ENCODE measurements around the gene GCNA.

Gene GCNA

DNA sequence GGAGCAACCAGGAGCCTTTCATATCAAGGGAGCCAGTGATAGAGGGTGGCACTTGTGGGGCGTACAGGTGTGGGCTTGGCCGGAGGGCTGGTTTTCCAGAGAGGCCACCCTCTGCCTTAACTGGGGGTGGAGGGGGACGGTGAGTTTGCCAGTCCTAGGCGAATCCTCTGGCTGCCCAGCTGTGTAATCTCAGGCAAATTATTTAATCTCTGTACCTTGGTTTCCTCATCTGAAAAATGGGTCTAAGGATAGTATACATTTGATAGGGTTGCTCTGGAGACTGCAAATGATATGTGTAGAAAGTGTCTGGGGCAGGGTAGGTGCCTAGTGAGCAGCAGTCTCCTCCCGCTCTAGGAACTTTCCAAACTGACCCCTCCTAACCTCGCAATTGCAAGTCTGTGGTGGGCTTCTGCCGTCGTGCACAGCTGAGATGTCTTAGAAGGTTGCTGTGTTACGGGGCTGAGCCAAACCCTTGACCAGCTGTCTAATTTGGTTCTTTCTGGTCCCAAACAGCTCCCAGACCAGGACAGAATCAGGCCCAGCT is 43.9 kb downstream of the GCNA start:
- no peaks in the 10 kb centered on the region for H3K4me1 ChIP-seq (ENCODE audit: control insufficient read depth, insufficient read depth, low read length)
- H3K27me3 ChIP-seq (ENCODE audit: control insufficient read depth, insufficient read depth, low read length, poor library complexity, severe bottlenecking) = no peaks in the 10 kb centered on the region
- H3K9me3 ChIP-seq (ENCODE audit: control insufficient read depth, low read length) = no peaks in the 10 kb centered on the region
- H3K27ac ChIP-seq (ENCODE audit: insufficient read depth, low read depth, low read length, poor library complexity, severe bottlenecking) = no peak overlapping the region
- no peaks in the 10 kb centered on the region for H3K36me3 ChIP-seq (ENCODE audit: control insufficient read depth, insufficient read depth, low read length)
- WGBS, 2 experiments = 94 to 95% methylated on average over 9 of the region's 9 CpGs
- no peak overlapping the region for H3K4me3 ChIP-seq (ENCODE audit: insufficient read depth, low read depth, low read length)

DNA sequence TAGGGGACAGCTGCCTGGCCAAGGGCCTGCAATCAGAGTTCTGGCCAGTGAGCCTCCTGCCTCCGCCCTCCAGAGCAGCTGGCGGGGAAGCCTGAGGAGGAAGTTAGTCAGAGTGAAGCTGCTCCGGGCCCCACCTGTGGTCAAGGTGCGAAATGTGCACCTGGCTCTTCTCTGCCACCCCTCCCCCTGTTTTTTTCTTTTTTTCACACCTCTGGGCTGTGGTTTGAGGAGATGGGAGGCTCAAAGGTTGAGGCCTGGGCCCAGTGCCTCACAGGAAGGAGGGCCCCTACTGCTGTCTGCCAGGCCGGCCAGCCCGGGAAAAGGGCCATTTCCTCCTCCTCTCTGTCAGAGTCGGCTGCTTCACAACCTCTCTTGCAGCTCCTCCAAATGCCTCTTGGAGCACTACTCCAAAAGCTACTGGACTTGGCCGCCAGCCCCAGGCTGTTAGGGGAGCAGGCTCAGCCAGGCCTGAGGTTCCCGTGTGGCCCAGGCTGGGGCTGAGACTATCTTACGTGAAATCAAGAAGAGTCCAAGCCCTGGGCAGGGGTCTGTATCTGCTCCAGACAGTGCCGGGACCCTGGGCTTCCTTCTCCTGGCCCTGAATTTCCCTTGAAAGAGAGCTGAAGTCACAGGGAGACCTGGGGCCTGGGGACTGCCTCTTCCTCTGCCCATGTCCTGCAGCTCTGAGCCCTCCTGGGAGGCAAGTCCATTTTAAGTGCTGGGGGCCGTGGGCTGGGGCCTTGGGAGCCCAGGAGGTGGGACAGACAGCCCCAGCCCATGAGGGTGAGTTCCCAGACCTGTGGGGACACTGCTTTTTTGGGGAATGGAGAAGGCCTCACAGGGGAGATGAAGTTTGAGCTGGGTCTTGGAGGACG is 44.6 kb downstream of the GCNA start:
- Histone ChIP-seq H3K36me3 (ENCODE audit: control insufficient read depth, insufficient read depth, low read length) (no peaks in the 10 kb centered on the region), H3K27me3 (ENCODE audit: control insufficient read depth, insufficient read depth, low read length, poor library complexity, severe bottlenecking) (no peaks in the 10 kb centered on the region), H3K4me1 (ENCODE audit: control insufficient read depth, insufficient read depth, low read length) (no peaks in the 10 kb centered on the region), H3K9me3 (ENCODE audit: control insufficient read depth, low read length) (no peaks in the 10 kb centered on the region), H3K27ac (ENCODE audit: insufficient read depth, low read depth, low read length, poor library complexity, severe bottlenecking) (no peak overlapping the region), H3K4me3 (ENCODE audit: insufficient read depth, low read depth, low read length) (no peak overlapping the region)
- WGBS, 2 experiments = 65 to 71% methylated on average over 11 to 13 of the region's 13 CpGs

DNA sequence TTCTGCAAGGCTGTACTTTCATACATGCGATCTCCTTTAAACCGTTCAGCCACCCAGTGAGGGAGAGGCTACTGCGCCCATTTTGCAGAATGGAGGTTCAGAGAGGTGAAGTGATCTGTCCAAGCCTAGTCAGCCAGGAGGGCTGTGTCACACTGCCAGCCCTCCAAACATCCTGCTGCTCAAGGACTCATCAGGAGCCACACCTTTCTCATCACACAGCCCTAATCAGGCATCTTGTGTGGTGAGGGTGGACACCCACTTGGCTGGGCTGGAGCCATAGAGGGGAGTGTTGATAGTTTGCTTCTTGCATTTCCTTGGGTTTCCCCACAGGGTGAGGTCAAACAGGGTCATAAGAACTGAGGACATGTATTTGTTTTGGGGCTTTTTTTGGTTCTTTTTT is 45.5 kb downstream of the GCNA start:
- no peaks in the 10 kb centered on the region for H3K36me3 ChIP-seq (ENCODE audit: control insufficient read depth, insufficient read depth, low read length)
- no peak overlapping the region for H3K4me3 ChIP-seq (ENCODE audit: insufficient read depth, low read depth, low read length)
- WGBS, 2 experiments = 96 to 100% methylated on average over 3 of the region's 3 CpGs
- no peak overlapping the region for H3K27ac ChIP-seq (ENCODE audit: insufficient read depth, low read depth, low read length, poor library complexity, severe bottlenecking)
- H3K27me3 ChIP-seq (ENCODE audit: control insufficient read depth, insufficient read depth, low read length, poor library complexity, severe bottlenecking) = no peaks in the 10 kb centered on the region
- H3K4me1 ChIP-seq (ENCODE audit: control insufficient read depth, insufficient read depth, low read length) = no peaks in the 10 kb centered on the region
- H3K9me3 ChIP-seq (ENCODE audit: control insufficient read depth, low read length) = no peaks in the 10 kb centered on the region

DNA sequence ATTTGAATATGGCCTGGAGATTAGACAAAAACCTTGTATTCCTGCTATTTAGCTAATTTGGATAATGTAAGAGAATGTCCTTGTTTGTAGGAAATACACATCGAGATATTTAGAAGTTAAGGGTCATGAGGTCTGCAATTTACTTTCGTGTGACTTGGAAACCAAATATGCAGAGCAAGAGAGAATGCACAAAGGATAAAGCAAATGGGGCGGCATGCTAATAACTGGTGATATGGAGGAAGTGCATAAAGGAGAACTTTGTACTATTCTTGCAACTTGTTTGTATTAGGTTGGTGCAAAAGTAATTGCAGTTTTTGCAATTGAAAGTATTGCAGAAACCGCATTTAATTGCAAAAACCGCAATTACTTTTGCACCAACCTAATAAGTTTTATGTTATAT is 47.2 kb downstream of the GCNA start:
- Histone ChIP-seq H3K4me3 (ENCODE audit: insufficient read depth, low read depth, low read length) (no peak overlapping the region), H3K27me3 (ENCODE audit: control insufficient read depth, insufficient read depth, low read length, poor library complexity, severe bottlenecking) (no peaks in the 10 kb centered on the region), H3K4me1 (ENCODE audit: control insufficient read depth, insufficient read depth, low read length) (no peaks in the 10 kb centered on the region), H3K9me3 (ENCODE audit: control insufficient read depth, low read length) (no peaks in the 10 kb centered on the region), H3K36me3 (ENCODE audit: control insufficient read depth, insufficient read depth, low read length) (no peaks in the 10 kb centered on the region), H3K27ac (ENCODE audit: insufficient read depth, low read depth, low read length, poor library complexity, severe bottlenecking) (no peak overlapping the region)
- 96 to 99% methylated on average over 5 of the region's 5 CpGs for WGBS, 2 experiments

DNA sequence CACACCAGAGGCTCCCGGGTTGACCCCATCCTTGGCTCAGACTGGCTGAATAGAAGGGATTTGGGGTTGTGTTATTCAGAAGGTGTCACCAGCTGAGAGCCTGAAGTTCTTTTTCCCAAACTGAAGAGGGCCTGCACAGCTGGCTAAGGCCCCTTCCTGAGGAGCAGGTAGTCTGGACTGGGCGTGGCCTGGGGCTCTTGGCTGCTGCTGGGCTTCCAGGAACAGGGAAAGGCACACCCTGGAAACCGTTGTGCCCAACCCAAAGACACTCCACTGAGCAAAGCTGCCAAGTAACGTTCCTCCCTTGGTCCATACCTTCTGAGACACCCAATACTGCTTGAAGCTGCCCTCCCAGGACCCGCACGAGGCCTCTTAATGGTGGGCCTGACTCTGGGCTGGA is 48.3 kb downstream of the GCNA start:
- no peaks in the 10 kb centered on the region for H3K36me3 ChIP-seq (ENCODE audit: control insufficient read depth, insufficient read depth, low read length)
- H3K4me3 ChIP-seq (ENCODE audit: insufficient read depth, low read depth, low read length) = no peak overlapping the region
- H3K4me1 ChIP-seq (ENCODE audit: control insufficient read depth, insufficient read depth, low read length) = no peaks in the 10 kb centered on the region
- no peaks in the 10 kb centered on the region for H3K27me3 ChIP-seq (ENCODE audit: control insufficient read depth, insufficient read depth, low read length, poor library complexity, severe bottlenecking)
- 81 to 85% methylated on average over 6 of the region's 6 CpGs for WGBS, 2 experiments
- no peak overlapping the region for H3K27ac ChIP-seq (ENCODE audit: insufficient read depth, low read depth, low read length, poor library complexity, severe bottlenecking)
- no peaks in the 10 kb centered on the region for H3K9me3 ChIP-seq (ENCODE audit: control insufficient read depth, low read length)

DNA sequence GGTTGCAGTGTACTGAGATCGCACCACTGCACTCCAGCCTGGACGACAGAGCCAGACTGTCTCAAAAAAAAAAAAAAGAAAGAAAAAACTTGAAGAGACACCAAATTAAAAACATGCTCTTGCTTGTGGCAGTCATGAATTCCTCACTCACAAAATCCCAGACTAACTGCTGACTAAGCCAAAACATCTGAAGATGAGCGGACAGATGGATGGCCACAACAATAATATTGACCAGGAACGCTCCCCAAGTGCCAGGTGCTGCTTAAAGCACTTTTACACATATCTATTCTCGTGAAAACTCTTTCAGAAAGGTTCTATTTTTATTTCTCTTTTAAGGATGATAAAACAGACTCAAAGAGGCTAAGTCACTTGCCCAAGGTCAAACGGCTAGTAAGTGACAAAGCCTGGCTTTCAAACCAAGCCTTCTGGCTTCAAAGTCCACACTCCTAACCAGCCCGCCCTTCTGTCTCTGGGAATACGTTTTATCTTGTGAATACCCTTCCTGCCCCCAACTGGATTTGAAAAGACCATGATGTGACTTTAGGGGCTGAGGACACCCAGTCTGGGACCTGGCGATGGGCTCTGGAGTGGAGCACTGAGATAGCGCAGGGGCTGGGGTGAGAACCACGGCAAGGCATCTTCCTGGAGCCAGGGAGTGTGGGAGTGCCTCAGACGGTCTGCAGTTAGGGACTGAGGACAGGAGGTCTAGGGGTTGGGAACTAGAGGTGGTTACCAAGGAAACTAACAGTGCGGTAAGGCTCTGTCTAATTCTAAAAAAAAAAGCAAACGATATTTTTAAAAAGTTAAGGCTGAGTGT is 49.6 kb downstream of the GCNA start:
- no peaks in the 10 kb centered on the region for H3K36me3 ChIP-seq (ENCODE audit: control insufficient read depth, insufficient read depth, low read length)
- H3K4me3 ChIP-seq (ENCODE audit: insufficient read depth, low read depth, low read length) = no peak overlapping the region
- H3K4me1 ChIP-seq (ENCODE audit: control insufficient read depth, insufficient read depth, low read length) = no peaks in the 10 kb centered on the region
- H3K27ac ChIP-seq (ENCODE audit: insufficient read depth, low read depth, low read length, poor library complexity, severe bottlenecking) = no peak overlapping the region
- H3K27me3 ChIP-seq (ENCODE audit: control insufficient read depth, insufficient read depth, low read length, poor library complexity, severe bottlenecking) = no peaks in the 10 kb centered on the region
- no peaks in the 10 kb centered on the region for H3K9me3 ChIP-seq (ENCODE audit: control insufficient read depth, low read length)
- WGBS, 2 experiments = 92 to 93% methylated on average over 14 of the region's 14 CpGs

DNA sequence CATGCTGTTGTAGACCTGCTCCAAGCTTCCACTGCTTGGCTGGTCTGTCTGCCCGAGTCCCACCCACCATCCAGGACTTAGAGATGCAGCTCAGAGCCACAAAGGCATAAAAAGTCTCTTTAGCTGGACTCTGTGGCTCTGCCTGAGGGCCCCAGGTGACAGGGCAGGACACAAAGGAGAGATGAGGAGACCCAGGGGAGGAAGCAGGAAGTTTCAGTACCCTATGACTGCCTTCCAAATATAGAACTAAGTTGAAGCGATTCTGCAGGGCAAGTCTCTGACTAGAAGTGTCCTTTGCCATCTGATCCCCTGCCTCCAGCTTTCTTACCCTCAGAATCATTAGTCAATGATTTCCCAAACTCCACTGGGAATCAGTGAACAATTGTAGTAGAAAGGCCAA is 51.2 kb downstream of the GCNA start:
- H3K27ac ChIP-seq (ENCODE audit: insufficient read depth, low read depth, low read length, poor library complexity, severe bottlenecking) = no peak overlapping the region
- no peak overlapping the region for H3K4me3 ChIP-seq (ENCODE audit: insufficient read depth, low read depth, low read length)
- no peaks in the 10 kb centered on the region for H3K4me1 ChIP-seq (ENCODE audit: control insufficient read depth, insufficient read depth, low read length)
- H3K36me3 ChIP-seq (ENCODE audit: control insufficient read depth, insufficient read depth, low read length) = no peaks in the 10 kb centered on the region
- WGBS, 2 experiments = 93 to 95% methylated on average over 2 of the region's 2 CpGs
- H3K9me3 ChIP-seq (ENCODE audit: control insufficient read depth, low read length) = no peaks in the 10 kb centered on the region
- no peaks in the 10 kb centered on the region for H3K27me3 ChIP-seq (ENCODE audit: control insufficient read depth, insufficient read depth, low read length, poor library complexity, severe bottlenecking)

DNA sequence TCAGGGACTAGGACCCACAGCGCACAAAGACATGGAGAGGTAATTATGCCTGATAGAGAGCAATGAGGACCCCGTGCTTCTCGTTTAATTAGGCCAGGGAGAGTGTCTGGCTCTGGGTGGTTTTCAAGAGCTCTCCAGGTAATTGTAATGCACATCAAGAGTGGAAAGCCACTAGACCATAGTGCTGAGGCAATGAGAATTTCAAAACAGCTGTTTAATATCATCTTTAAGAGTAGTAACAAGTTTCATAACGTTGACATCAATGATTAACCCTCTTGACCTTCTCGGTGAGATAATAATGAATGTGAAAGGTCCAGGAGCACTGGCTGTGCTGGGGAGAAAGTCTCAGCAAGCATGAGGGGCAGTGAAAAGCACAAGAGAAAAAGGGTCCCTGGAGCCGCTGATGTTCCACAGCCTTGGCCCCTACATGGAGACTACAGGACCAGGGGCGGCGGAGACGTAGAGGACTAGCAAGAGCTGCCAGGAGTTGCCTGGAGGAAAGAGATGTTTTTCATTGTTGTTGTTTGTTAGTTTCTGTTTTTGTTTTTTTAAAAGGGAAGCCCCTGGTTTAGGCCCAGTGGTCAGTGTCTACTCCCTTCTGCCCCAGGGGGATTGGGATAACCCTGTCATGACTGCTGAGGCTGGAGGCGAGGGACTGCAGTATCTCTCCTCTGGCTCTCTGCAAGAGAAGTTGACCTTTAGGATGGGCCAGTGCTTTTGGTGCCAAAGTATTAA is 54.9 kb downstream of the GCNA start:
- Histone ChIP-seq H3K4me3 (ENCODE audit: insufficient read depth, low read depth, low read length) (no peak overlapping the region), H3K4me1 (ENCODE audit: control insufficient read depth, insufficient read depth, low read length) (no peaks in the 10 kb centered on the region), H3K27me3 (ENCODE audit: control insufficient read depth, insufficient read depth, low read length, poor library complexity, severe bottlenecking) (no peaks in the 10 kb centered on the region), H3K27ac (ENCODE audit: insufficient read depth, low read depth, low read length, poor library complexity, severe bottlenecking) (no peak overlapping the region), H3K9me3 (ENCODE audit: control insufficient read depth, low read length) (no peaks in the 10 kb centered on the region), H3K36me3 (ENCODE audit: control insufficient read depth, insufficient read depth, low read length) (no peaks in the 10 kb centered on the region)
- WGBS, 2 experiments = 92% methylated on average over 10 of the region's 10 CpGs

DNA sequence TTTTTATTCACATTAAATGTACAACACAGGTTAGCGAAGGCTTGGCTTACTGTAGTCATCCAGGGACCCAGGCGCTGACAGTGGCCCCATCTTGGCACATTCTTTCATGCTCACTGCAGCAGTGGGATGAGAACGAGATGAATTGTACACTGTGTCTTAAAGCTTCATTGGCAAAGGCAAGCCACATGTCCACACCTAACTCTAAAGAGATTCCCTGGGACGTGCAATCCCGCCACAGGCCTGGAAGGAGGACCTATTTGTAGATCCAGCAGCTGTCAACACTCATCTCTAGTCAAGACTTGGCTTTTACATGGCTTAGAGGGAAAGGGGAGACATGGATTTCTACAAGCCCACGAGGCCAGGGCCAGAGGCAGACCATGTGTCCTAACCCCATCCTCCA is 56.1 kb downstream of the GCNA start:
- WGBS, 2 experiments = 92 to 97% methylated on average over 6 of the region's 6 CpGs

More for the DNA sequence above, 56.1 kb downstream of the GCNA start:
- H3K27me3 ChIP-seq (ENCODE audit: control insufficient read depth, insufficient read depth, low read length, poor library complexity, severe bottlenecking) = no peaks in the 10 kb centered on the region
- no peaks in the 10 kb centered on the region for H3K36me3 ChIP-seq (ENCODE audit: control insufficient read depth, insufficient read depth, low read length)
- no peak overlapping the region for H3K4me3 ChIP-seq (ENCODE audit: insufficient read depth, low read depth, low read length)
- no peak overlapping the region for H3K27ac ChIP-seq (ENCODE audit: insufficient read depth, low read depth, low read length, poor library complexity, severe bottlenecking)
- no peaks in the 10 kb centered on the region for H3K9me3 ChIP-seq (ENCODE audit: control insufficient read depth, low read length)
- H3K4me1 ChIP-seq (ENCODE audit: control insufficient read depth, insufficient read depth, low read length) = no peaks in the 10 kb centered on the region
